Neural cell (in vitro differentiated cells): ENCODE measurements around the gene KMT2E. TPM values are rescaled to one million over a fixed set of nuclear protein-coding genes. Genes with fewer than 3 reads are reported as not detected.

ENCODE experiments used
- H2AFZ ChIP-seq: fragments of 200-600, 300-800 bp; sonication (generic), shearing (Covaris generic); 2 replicates; pipeline ENCODE4 v1.6.0; 2014; ENCODE audit warnings: low read depth, mild to moderate bottlenecking, antibody characterized with exemption, low read length, moderate library complexity
- H3F3A ChIP-seq: fragments of 200-600 bp; shearing (Covaris generic); 2 replicates; pipeline ENCODE4 v1.6.1; 2016; ENCODE audit warnings: mild to moderate bottlenecking, moderate library complexity, mixed read lengths, antibody characterized with exemption, low read length; ENCODE audit not compliant: insufficient read depth, poor library complexity, severe bottlenecking
- H3K27ac ChIP-seq: fragments of 200-600, 300-800 bp; sonication (generic), shearing (Covaris generic); 2 replicates; pipeline ENCODE4 v1.5.1; 2014; ENCODE audit warnings: mild to moderate bottlenecking, low read length, moderate library complexity
- H3K27me3 ChIP-seq: fragments of 300-800, 200-600 bp; sonication (generic), shearing (Covaris generic); 2 replicates; pipeline ENCODE4 v1.6.0; 2014; ENCODE audit warnings: mild to moderate bottlenecking, low read depth, low read length, moderate library complexity; ENCODE audit not compliant: insufficient read depth
- H3K36me3 ChIP-seq: fragments of 300-800, 200-600 bp; sonication (generic), shearing (Covaris generic); 2 replicates; pipeline ENCODE4 v1.5.1; 2014; ENCODE audit warnings: mild to moderate bottlenecking, antibody characterized with exemption, low read length, moderate library complexity; ENCODE audit not compliant: insufficient read depth
- H3K4me2 ChIP-seq: fragments of 300-800, 200-600 bp; sonication (generic), shearing (Covaris generic); 2 replicates; pipeline ENCODE4 v1.6.0; 2014; ENCODE audit warnings: mild to moderate bottlenecking, low read length
- H3K4me3 ChIP-seq: fragments of 300-800, 200-600 bp; sonication (generic), shearing (Covaris generic); 2 replicates; pipeline ENCODE4 v1.5.1; 2014; ENCODE audit warnings: mild to moderate bottlenecking, low read length, moderate library complexity
- H3K79me2 ChIP-seq: fragments of 200-600 bp; shearing (Covaris generic); replicated peaks from 2 replicates; pipeline ENCODE4 v1.6.0; 2014; ENCODE audit warnings: mild to moderate bottlenecking, low read length, moderate library complexity; ENCODE audit not compliant: insufficient read depth
- H3K9ac ChIP-seq: fragments of 300-800, 200-600 bp; sonication (generic), shearing (Covaris generic); 2 replicates; pipeline ENCODE4 v1.6.1; 2016; ENCODE audit warnings: mild to moderate bottlenecking, low read length, mixed read lengths
- H3K9me2 ChIP-seq: fragments of 200-600 bp; shearing (Covaris generic); 2 replicates; pipeline ENCODE4 v1.6.1; 2016; ENCODE audit warnings: mild to moderate bottlenecking, low read length, mixed read lengths; ENCODE audit not compliant: insufficient read depth
- H3K9me3 ChIP-seq: fragments of 200-600, 300-800 bp; sonication (generic), shearing (Covaris generic); 2 replicates; pipeline ENCODE4 v1.6.1; 2016; ENCODE audit warnings: mild to moderate bottlenecking, mixed run types, low read length, moderate library complexity, mixed read lengths
- H4K20me1 ChIP-seq: fragments of 200-600 bp; shearing (Covaris generic); 2 replicates; pipeline ENCODE4 v1.6.1; 2016; ENCODE audit warnings: mild to moderate bottlenecking, mixed run types; ENCODE audit not compliant: insufficient read depth
- CTCF ChIP-seq: fragments of 450-650 bp; IDR thresholded peaks from 2 replicates; pipeline ENCODE4 v1.5.1; 2014; ENCODE audit warnings: antibody characterized with exemption, mild to moderate bottlenecking, moderate library complexity; ENCODE audit not compliant: poor library complexity, severe bottlenecking
- EP300 ChIP-seq: fragments of 450-650 bp; conservative IDR thresholded peaks from 2 replicates; pipeline ENCODE4 v1.6.1; 2014; ENCODE audit warnings: antibody characterized with exemption, mild to moderate bottlenecking, moderate library complexity; ENCODE audit not compliant: poor library complexity, severe bottlenecking
- EZH2 ChIP-seq: fragments of 200-600, 300-800 bp; shearing (Covaris generic), sonication (generic); IDR thresholded peaks from 2 replicates; pipeline ENCODE4 v1.6.1; 2014; ENCODE audit warnings: antibody characterized with exemption, low read length, borderline replicate concordance, mild to moderate bottlenecking; ENCODE audit not compliant: insufficient read depth, poor library complexity, severe bottlenecking
- MXI1 ChIP-seq: fragments of 450-650 bp; conservative IDR thresholded peaks from 2 replicates; pipeline ENCODE4 v1.6.1; 2014; ENCODE audit warnings: antibody characterized with exemption, mild to moderate bottlenecking; ENCODE audit not compliant: poor library complexity, severe bottlenecking
- POLR2AphosphoS5 ChIP-seq: IDR thresholded peaks from 2 replicates; pipeline ENCODE4 v1.6.1; 2012
- RAD21 ChIP-seq: fragments of 450-650 bp; conservative IDR thresholded peaks from 2 replicates; pipeline ENCODE4 v1.6.1; 2014; ENCODE audit warnings: antibody characterized with exemption, mild to moderate bottlenecking, moderate library complexity
- REST ChIP-seq: IDR thresholded peaks from 2 replicates; pipeline ENCODE4 v1.6.1; 2012; ENCODE audit warnings: borderline replicate concordance
- SMC3 ChIP-seq: fragments of 450-650 bp; conservative IDR thresholded peaks from 2 replicates; pipeline ENCODE4 v1.6.1; 2014; ENCODE audit warnings: antibody characterized with exemption, mild to moderate bottlenecking, moderate library complexity; ENCODE audit not compliant: poor library complexity
- TAF1 ChIP-seq: IDR thresholded peaks from 2 replicates; pipeline ENCODE4 v1.6.1; 2012; ENCODE audit warnings: low read depth
- polyA plus RNA-seq: library from polyadenylated mRNA; depleted of rRNA; stranded (reverse); fragments of >200 nt; gene quantifications from 2 replicates; pipeline ENCODE4 v1.2.3, GENCODE V29; 2014

Gene KMT2E
- polyA plus RNA-seq, 1 donor from 2014 or later, result 78.4 TPM

GRCh38 chr7:105136221-105136620, 122.2 kb downstream of the KMT2E start:
- H3K27ac ChIP-seq, result no peak overlapping the region
- H3K4me3 ChIP-seq, result no peak overlapping the region
- no peaks in the 10 kb centered on the region for H3F3A ChIP-seq
- H3K36me3 ChIP-seq, result no peaks in the 10 kb centered on the region
- no peaks in the 10 kb centered on the region for H4K20me1 ChIP-seq
- H3K79me2 ChIP-seq, result peaks cover 3% of the 10 kb centered on the region
- H2AFZ ChIP-seq, result no peak overlapping the region
- no peaks in the 10 kb centered on the region for H3K9me3 ChIP-seq
- no peak overlapping the region for H3K9ac ChIP-seq
- no peak overlapping the region for H3K4me2 ChIP-seq
- TF ChIP-seq EP300 (no peak), CTCF (no peak)
- no peaks in the 10 kb centered on the region for H3K9me2 ChIP-seq
- H3K27me3 ChIP-seq, result no peaks in the 10 kb centered on the region

DNA sequence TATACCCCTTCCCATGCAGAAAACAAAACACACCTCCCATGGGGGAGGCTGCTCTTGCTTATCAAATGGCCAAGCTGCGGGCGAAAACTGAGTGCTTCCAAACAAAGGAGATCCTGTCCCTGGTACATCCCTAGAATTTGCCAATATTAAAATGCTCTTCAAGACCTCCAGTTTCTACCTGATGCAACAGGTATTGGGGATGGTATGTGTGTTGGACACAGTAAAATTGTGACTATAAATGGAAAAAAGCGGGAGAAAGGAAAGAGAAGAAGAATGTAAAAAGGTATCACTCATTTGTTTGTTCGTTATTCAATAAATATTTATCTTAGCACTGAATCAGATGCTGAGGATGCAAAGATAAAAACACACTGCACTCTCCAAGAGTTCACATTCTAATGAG, 123.9 kb downstream of the KMT2E start:
- no peaks in the 10 kb centered on the region for H3K27me3 ChIP-seq
- H4K20me1 ChIP-seq, result no peaks in the 10 kb centered on the region
- H3K36me3 ChIP-seq, result no peaks in the 10 kb centered on the region
- H2AFZ ChIP-seq, result no peak overlapping the region
- no peak overlapping the region for H3K4me3 ChIP-seq
- no peaks in the 10 kb centered on the region for H3F3A ChIP-seq
- H3K27ac ChIP-seq, result no peak overlapping the region
- no peaks in the 10 kb centered on the region for H3K9me2 ChIP-seq
- TF ChIP-seq RAD21 (no peak), SMC3 (no peak), EZH2 (no peak), POLR2AphosphoS5 (no peak), CTCF (no peak), MXI1 (no peak), REST (no peak), TAF1 (no peak), EP300 (no peak)
- H3K9me3 ChIP-seq, result no peaks in the 10 kb centered on the region
- no peak overlapping the region for H3K4me2 ChIP-seq
- no peak overlapping the region for H3K9ac ChIP-seq
- peaks cover 3% of the 10 kb centered on the region for H3K79me2 ChIP-seq
